Adipocyte (in vitro differentiated cells): ENCODE measurements around the gene RELN.

Source experiments
- DNase-seq: peaks from one replicate; pipeline ENCODE4 v3.0.0-alpha.2; 2015; ENCODE audit warnings: low read depth
- H3K27me3 ChIP-seq: replicated peaks from 2 replicates; pipeline ENCODE4 v1.7.0; 2013; ENCODE audit warnings: mild to moderate bottlenecking, low read length, moderate library complexity; ENCODE audit not compliant: control insufficient read depth, insufficient read depth
- H3K36me3 ChIP-seq: 2 replicates; pipeline ENCODE4 v1.7.0; 2013; ENCODE audit warnings: low read length, mild to moderate bottlenecking, moderate library complexity; ENCODE audit not compliant: control insufficient read depth, insufficient read depth, severe bottlenecking
- H3K4me1 ChIP-seq: 2 replicates; pipeline ENCODE4 v1.7.0; 2013; ENCODE audit warnings: mild to moderate bottlenecking, low read length, moderate library complexity; ENCODE audit not compliant: control insufficient read depth, insufficient read depth
- H3K4me3 ChIP-seq: 2 replicates; pipeline ENCODE4 v1.7.0; 2013; ENCODE audit warnings: mild to moderate bottlenecking, low read length, moderate library complexity
- H3K9ac ChIP-seq: 2 replicates; pipeline ENCODE4 v1.7.0; 2013; ENCODE audit warnings: mild to moderate bottlenecking, low read length, moderate library complexity
- H3K9me3 ChIP-seq: 2 replicates; pipeline ENCODE4 v1.7.0; 2013; ENCODE audit warnings: mild to moderate bottlenecking, low read length, moderate library complexity; ENCODE audit not compliant: control insufficient read depth

Gene RELN

GRCh38 chr7:103679151-103680132, 310.0 kb downstream of the RELN start:
- Histone ChIP-seq H3K36me3 (no peaks in the 10 kb centered on the region), H3K27me3 (no peaks in the 10 kb centered on the region), H3K4me3 (no peak overlapping the region), H3K9me3 (no peaks in the 10 kb centered on the region), H3K4me1 (peaks cover 25% of the 10 kb centered on the region), H3K9ac (no peak overlapping the region)
- DNase-seq, result no peak

- Histone ChIP-seq H3K36me3 (no peaks in the 10 kb centered on the region), H3K4me1 (no peaks in the 10 kb centered on the region), H3K9me3 (no peaks in the 10 kb centered on the region), H3K27me3 (no peaks in the 10 kb centered on the region), H3K9ac (no peak overlapping the region), H3K4me3 (no peak overlapping the region)
- no peak for DNase-seq
Observed at GRCh38 chr7:103668279-103668941, 321.0 kb downstream of the RELN start.

- no peak for DNase-seq
- H3K9me3 ChIP-seq, result no peaks in the 10 kb centered on the region
- no peak overlapping the region for H3K4me3 ChIP-seq
Observed at GRCh38 chr7:103666326-103666725, 323.1 kb downstream of the RELN start.

GRCh38 chr7:103664577-103664976, 324.9 kb downstream of the RELN start:
- no peak overlapping the region for H3K9ac ChIP-seq
- no peaks in the 10 kb centered on the region for H3K27me3 ChIP-seq
- peaks cover 9% of the 10 kb centered on the region for H3K4me1 ChIP-seq
- no peak for DNase-seq
- no peaks in the 10 kb centered on the region for H3K36me3 ChIP-seq
- no peak overlapping the region for H3K4me3 ChIP-seq
- no peaks in the 10 kb centered on the region for H3K9me3 ChIP-seq

More at GRCh38 chr7:103666326-103666725, 323.1 kb downstream of the RELN start:
- Histone ChIP-seq H3K4me1 (no peaks in the 10 kb centered on the region), H3K9ac (no peak overlapping the region), H3K27me3 (no peaks in the 10 kb centered on the region), H3K36me3 (no peaks in the 10 kb centered on the region)

- Histone ChIP-seq H3K9me3 (no peaks in the 10 kb centered on the region), H3K27me3 (no peaks in the 10 kb centered on the region), H3K4me1 (peaks cover 9% of the 10 kb centered on the region), H3K9ac (no peak overlapping the region), H3K36me3 (no peaks in the 10 kb centered on the region), H3K4me3 (no peak overlapping the region)
- no peak for DNase-seq
Observed at GRCh38 chr7:103660455-103661371, 328.7 kb downstream of the RELN start.

GRCh38 chr7:103658055-103659005, 331.1 kb downstream of the RELN start:
- Histone ChIP-seq H3K36me3 (no peaks in the 10 kb centered on the region), H3K4me1 (peaks cover 9% of the 10 kb centered on the region), H3K9ac (no peak overlapping the region), H3K4me3 (no peak overlapping the region), H3K27me3 (no peaks in the 10 kb centered on the region), H3K9me3 (no peaks in the 10 kb centered on the region)
- no peak for DNase-seq

GRCh38 chr7:103657474-103657894, 332.0 kb downstream of the RELN start:
- H3K4me1 ChIP-seq, result peaks cover 9% of the 10 kb centered on the region
- no peaks in the 10 kb centered on the region for H3K9me3 ChIP-seq
- no peak for DNase-seq
- no peaks in the 10 kb centered on the region for H3K36me3 ChIP-seq
- H3K4me3 ChIP-seq, result no peak overlapping the region
- H3K9ac ChIP-seq, result no peak overlapping the region
- no peaks in the 10 kb centered on the region for H3K27me3 ChIP-seq

- DNase-seq, result no peak
- no peak overlapping the region for H3K4me3 ChIP-seq
- peaks cover 9% of the 10 kb centered on the region for H3K4me1 ChIP-seq
- no peaks in the 10 kb centered on the region for H3K36me3 ChIP-seq
- H3K27me3 ChIP-seq, result no peaks in the 10 kb centered on the region
- H3K9ac ChIP-seq, result no peak overlapping the region
- no peaks in the 10 kb centered on the region for H3K9me3 ChIP-seq
Observed at GRCh38 chr7:103656221-103656620, 333.2 kb downstream of the RELN start.

- Histone ChIP-seq H3K36me3 (no peaks in the 10 kb centered on the region), H3K4me1 (no peaks in the 10 kb centered on the region), H3K27me3 (no peaks in the 10 kb centered on the region), H3K9me3 (peaks cover 15% of the 10 kb centered on the region), H3K4me3 (no peak overlapping the region), H3K9ac (no peak overlapping the region)
- no peak for DNase-seq
Observed at GRCh38 chr7:103651593-103652377, 337.7 kb downstream of the RELN start.
